Measurements from ENCODE around the gene MYPN.

The MYPN gene

GRCh38 chr10:68080853-68081431, 28.3 kb upstream of the MYPN start:
- no peaks in the 10 kb centered on the region for H3K4me1 ChIP-seq (ENCODE audit: control insufficient read depth, insufficient read depth, low read length)
- H3K9me3 ChIP-seq (ENCODE audit: control insufficient read depth, low read length) = no peaks in the 10 kb centered on the region
- no peaks in the 10 kb centered on the region for H3K27me3 ChIP-seq (ENCODE audit: control insufficient read depth, insufficient read depth, low read length, poor library complexity, severe bottlenecking)
- H3K36me3 ChIP-seq (ENCODE audit: control insufficient read depth, insufficient read depth, low read length) = no peaks in the 10 kb centered on the region
- WGBS, 2 experiments = 88 to 91% methylated on average over 5 of the region's 5 CpGs
- H3K27ac ChIP-seq (ENCODE audit: insufficient read depth, low read depth, low read length, poor library complexity, severe bottlenecking) = no peak overlapping the region
- H3K4me3 ChIP-seq (ENCODE audit: insufficient read depth, low read depth, low read length) = no peak overlapping the region

DNA sequence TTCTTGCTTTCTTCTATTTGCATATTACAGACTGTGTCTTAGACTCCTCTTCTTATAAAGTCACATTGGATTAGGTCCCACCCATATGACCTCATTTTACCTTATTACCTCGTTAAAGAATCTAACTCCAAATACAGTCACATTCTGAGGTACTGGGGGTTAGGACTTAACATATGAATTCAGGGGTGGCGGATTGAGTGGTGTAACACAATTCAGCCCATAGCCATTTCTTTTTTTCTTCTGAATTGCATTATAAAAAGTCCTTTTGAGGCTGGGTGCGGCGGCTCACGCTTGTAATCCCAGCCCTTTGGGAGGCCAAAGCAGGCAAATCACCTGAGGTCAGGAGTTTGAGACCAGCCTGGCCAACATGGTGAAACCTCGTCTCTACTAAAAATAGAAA, 27.4 kb upstream of the MYPN start:
- Histone ChIP-seq H3K36me3 (ENCODE audit: control insufficient read depth, insufficient read depth, low read length) (no peaks in the 10 kb centered on the region), H3K27me3 (ENCODE audit: control insufficient read depth, insufficient read depth, low read length, poor library complexity, severe bottlenecking) (no peaks in the 10 kb centered on the region), H3K4me3 (ENCODE audit: insufficient read depth, low read depth, low read length) (no peak overlapping the region), H3K4me1 (ENCODE audit: control insufficient read depth, insufficient read depth, low read length) (no peaks in the 10 kb centered on the region), H3K27ac (ENCODE audit: insufficient read depth, low read depth, low read length, poor library complexity, severe bottlenecking) (no peak overlapping the region), H3K9me3 (ENCODE audit: control insufficient read depth, low read length) (no peaks in the 10 kb centered on the region)
- WGBS, 2 experiments = 78 to 86% methylated on average over 6 of the region's 6 CpGs

DNA sequence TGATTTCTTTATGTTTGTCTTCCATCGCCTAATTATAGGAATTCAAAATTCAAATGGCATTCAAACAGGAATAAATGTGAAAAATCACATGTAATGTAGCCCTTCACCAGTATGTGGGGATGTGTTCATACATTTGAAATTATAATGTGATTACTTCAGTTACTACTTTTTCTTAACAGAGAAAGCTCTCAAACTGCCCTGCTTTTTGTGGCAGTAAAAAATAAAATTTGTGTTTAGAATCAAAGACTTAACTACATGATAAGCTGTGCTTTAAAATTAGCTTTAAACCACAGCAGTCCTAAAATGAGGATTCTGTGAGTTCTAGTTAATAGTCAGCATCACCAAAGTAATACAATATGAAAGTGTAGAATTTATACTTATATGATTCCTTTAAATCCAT, 26.4 kb upstream of the MYPN start:
- Histone ChIP-seq H3K4me3 (ENCODE audit: insufficient read depth, low read depth, low read length) (no peak overlapping the region), H3K9me3 (ENCODE audit: control insufficient read depth, low read length) (no peaks in the 10 kb centered on the region), H3K36me3 (ENCODE audit: control insufficient read depth, insufficient read depth, low read length) (no peaks in the 10 kb centered on the region), H3K27ac (ENCODE audit: insufficient read depth, low read depth, low read length, poor library complexity, severe bottlenecking) (no peak overlapping the region), H3K27me3 (ENCODE audit: control insufficient read depth, insufficient read depth, low read length, poor library complexity, severe bottlenecking) (no peaks in the 10 kb centered on the region), H3K4me1 (ENCODE audit: control insufficient read depth, insufficient read depth, low read length) (peaks cover 3% of the 10 kb centered on the region)
- WGBS, 2 experiments = 100% methylated on average over 1 of the region's 1 CpG; no CpG with 5 or more reads in 1 of the 2 experiments

- H3K4me3 ChIP-seq (ENCODE audit: insufficient read depth, low read depth, low read length) = no peak overlapping the region
- WGBS, 2 experiments = 69 to 80% methylated on average over 1 of the region's 1 CpG
Measured at GRCh38 chr10:68083953-68084352, 25.3 kb upstream of the MYPN start.

DNA sequence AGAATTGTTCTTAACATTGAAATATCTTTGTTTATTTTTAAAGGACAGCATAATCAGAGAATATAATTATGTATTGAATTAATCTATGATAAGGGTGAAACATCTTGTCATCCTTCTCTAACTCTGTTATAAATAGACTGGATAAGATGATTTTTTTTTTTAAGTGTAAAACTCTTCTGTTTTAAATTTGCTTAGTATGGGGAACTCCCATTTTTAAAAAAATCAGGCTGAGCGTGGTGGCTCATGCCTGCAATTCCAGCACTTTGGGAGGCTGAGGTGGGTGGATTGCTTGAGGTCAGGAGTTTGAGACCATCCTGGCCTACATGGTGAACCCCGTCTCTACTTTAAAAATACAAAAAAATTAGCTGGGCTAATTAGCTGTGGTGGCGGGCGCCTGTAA, 24.8 kb upstream of the MYPN start:
- no peak overlapping the region for H3K4me3 ChIP-seq (ENCODE audit: insufficient read depth, low read depth, low read length)
- H3K27me3 ChIP-seq (ENCODE audit: control insufficient read depth, insufficient read depth, low read length, poor library complexity, severe bottlenecking) = no peaks in the 10 kb centered on the region
- peaks cover 7% of the 10 kb centered on the region for H3K4me1 ChIP-seq (ENCODE audit: control insufficient read depth, insufficient read depth, low read length)
- 91 to 95% methylated on average over 4 of the region's 4 CpGs for WGBS, 2 experiments
- no peak overlapping the region for H3K27ac ChIP-seq (ENCODE audit: insufficient read depth, low read depth, low read length, poor library complexity, severe bottlenecking)
- H3K9me3 ChIP-seq (ENCODE audit: control insufficient read depth, low read length) = no peaks in the 10 kb centered on the region
- H3K36me3 ChIP-seq (ENCODE audit: control insufficient read depth, insufficient read depth, low read length) = no peaks in the 10 kb centered on the region

More at GRCh38 chr10:68083953-68084352, 25.3 kb upstream of the MYPN start:
- no peaks in the 10 kb centered on the region for H3K9me3 ChIP-seq (ENCODE audit: control insufficient read depth, low read length)
- H3K27me3 ChIP-seq (ENCODE audit: control insufficient read depth, insufficient read depth, low read length, poor library complexity, severe bottlenecking) = no peaks in the 10 kb centered on the region
- H3K36me3 ChIP-seq (ENCODE audit: control insufficient read depth, insufficient read depth, low read length) = no peaks in the 10 kb centered on the region
- H3K4me1 ChIP-seq (ENCODE audit: control insufficient read depth, insufficient read depth, low read length) = peaks cover 7% of the 10 kb centered on the region
- no peak overlapping the region for H3K27ac ChIP-seq (ENCODE audit: insufficient read depth, low read depth, low read length, poor library complexity, severe bottlenecking)

GRCh38 chr10:68086011-68086410, 23.3 kb upstream of the MYPN start:
- Histone ChIP-seq H3K9me3 (ENCODE audit: control insufficient read depth, low read length) (no peaks in the 10 kb centered on the region), H3K4me1 (ENCODE audit: control insufficient read depth, insufficient read depth, low read length) (peaks cover 7% of the 10 kb centered on the region), H3K4me3 (ENCODE audit: insufficient read depth, low read depth, low read length) (no peak overlapping the region), H3K27ac (ENCODE audit: insufficient read depth, low read depth, low read length, poor library complexity, severe bottlenecking) (no peak overlapping the region), H3K27me3 (ENCODE audit: control insufficient read depth, insufficient read depth, low read length, poor library complexity, severe bottlenecking) (no peaks in the 10 kb centered on the region), H3K36me3 (ENCODE audit: control insufficient read depth, insufficient read depth, low read length) (no peaks in the 10 kb centered on the region)
- WGBS, 2 experiments = 66 to 81% methylated on average over 2 of the region's 2 CpGs

GRCh38 chr10:68086910-68087684, 22.2 kb upstream of the MYPN start:
- no peaks in the 10 kb centered on the region for H3K9me3 ChIP-seq (ENCODE audit: control insufficient read depth, low read length)
- peaks cover 7% of the 10 kb centered on the region for H3K4me1 ChIP-seq (ENCODE audit: control insufficient read depth, insufficient read depth, low read length)
- H3K27ac ChIP-seq (ENCODE audit: insufficient read depth, low read depth, low read length, poor library complexity, severe bottlenecking) = no peak overlapping the region
- no peaks in the 10 kb centered on the region for H3K36me3 ChIP-seq (ENCODE audit: control insufficient read depth, insufficient read depth, low read length)
- no peak overlapping the region for H3K4me3 ChIP-seq (ENCODE audit: insufficient read depth, low read depth, low read length)
- WGBS, 2 experiments = 84 to 96% methylated on average over 2 to 7 of the region's 7 CpGs
- H3K27me3 ChIP-seq (ENCODE audit: control insufficient read depth, insufficient read depth, low read length, poor library complexity, severe bottlenecking) = no peaks in the 10 kb centered on the region

DNA sequence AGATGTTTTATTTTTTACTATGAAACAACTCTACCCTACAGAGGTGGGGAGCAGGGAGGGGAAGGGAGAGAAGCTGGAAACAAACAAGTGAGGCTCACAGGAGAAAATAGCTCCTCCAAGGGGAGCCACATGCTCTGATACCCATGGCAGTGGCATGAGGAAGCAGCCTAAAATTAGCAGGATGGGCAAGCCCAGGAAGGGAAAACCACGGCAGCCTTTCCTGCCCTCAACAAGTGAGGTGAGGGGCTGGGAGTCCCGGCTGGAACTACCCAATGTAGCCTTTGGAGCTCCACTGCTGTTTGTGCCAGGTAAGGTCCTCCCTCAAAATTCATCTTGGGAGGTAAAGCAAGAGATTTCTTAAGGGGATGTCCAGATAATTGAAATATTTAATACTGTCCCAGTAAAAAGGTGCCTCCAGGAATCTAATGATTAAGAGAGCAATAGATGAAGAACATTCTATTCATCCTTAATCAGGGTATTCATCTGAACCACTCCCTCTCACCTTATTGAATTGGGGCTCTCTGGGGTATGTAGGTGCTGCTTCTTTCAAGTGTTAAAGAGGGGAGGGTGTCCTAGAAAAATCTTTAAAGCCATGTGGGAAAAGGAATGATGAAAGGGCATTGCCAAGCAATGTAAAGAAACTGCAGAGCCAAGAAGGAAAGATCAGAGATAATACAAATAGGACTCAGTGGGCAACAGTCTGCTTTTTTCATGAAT, 21.4 kb upstream of the MYPN start:
- peaks cover 7% of the 10 kb centered on the region for H3K4me1 ChIP-seq (ENCODE audit: control insufficient read depth, insufficient read depth, low read length)
- WGBS, 2 experiments = 48 to 53% methylated on average over 2 of the region's 2 CpGs
- H3K36me3 ChIP-seq (ENCODE audit: control insufficient read depth, insufficient read depth, low read length) = no peaks in the 10 kb centered on the region
- H3K27ac ChIP-seq (ENCODE audit: insufficient read depth, low read depth, low read length, poor library complexity, severe bottlenecking) = no peak overlapping the region
- H3K4me3 ChIP-seq (ENCODE audit: insufficient read depth, low read depth, low read length) = no peak overlapping the region
- H3K27me3 ChIP-seq (ENCODE audit: control insufficient read depth, insufficient read depth, low read length, poor library complexity, severe bottlenecking) = no peaks in the 10 kb centered on the region
- no peaks in the 10 kb centered on the region for H3K9me3 ChIP-seq (ENCODE audit: control insufficient read depth, low read length)

GRCh38 chr10:68088740-68089139, 20.5 kb upstream of the MYPN start:
- 87 to 96% methylated on average over 4 of the region's 4 CpGs for WGBS, 2 experiments
- H3K36me3 ChIP-seq (ENCODE audit: control insufficient read depth, insufficient read depth, low read length) = no peaks in the 10 kb centered on the region
- no peak overlapping the region for H3K27ac ChIP-seq (ENCODE audit: insufficient read depth, low read depth, low read length, poor library complexity, severe bottlenecking)

GRCh38 chr10:68090586-68090985, 18.7 kb upstream of the MYPN start:
- Histone ChIP-seq H3K4me1 (ENCODE audit: control insufficient read depth, insufficient read depth, low read length) (peaks cover 7% of the 10 kb centered on the region), H3K4me3 (ENCODE audit: insufficient read depth, low read depth, low read length) (no peak overlapping the region), H3K36me3 (ENCODE audit: control insufficient read depth, insufficient read depth, low read length) (no peaks in the 10 kb centered on the region), H3K27ac (ENCODE audit: insufficient read depth, low read depth, low read length, poor library complexity, severe bottlenecking) (no peak overlapping the region), H3K27me3 (ENCODE audit: control insufficient read depth, insufficient read depth, low read length, poor library complexity, severe bottlenecking) (no peaks in the 10 kb centered on the region), H3K9me3 (ENCODE audit: control insufficient read depth, low read length) (no peaks in the 10 kb centered on the region)
- 94 to 97% methylated on average over 4 of the region's 4 CpGs for WGBS, 2 experiments

More at GRCh38 chr10:68088740-68089139, 20.5 kb upstream of the MYPN start:
- no peaks in the 10 kb centered on the region for H3K9me3 ChIP-seq (ENCODE audit: control insufficient read depth, low read length)
- no peak overlapping the region for H3K4me3 ChIP-seq (ENCODE audit: insufficient read depth, low read depth, low read length)
- no peaks in the 10 kb centered on the region for H3K27me3 ChIP-seq (ENCODE audit: control insufficient read depth, insufficient read depth, low read length, poor library complexity, severe bottlenecking)
- peaks cover 7% of the 10 kb centered on the region for H3K4me1 ChIP-seq (ENCODE audit: control insufficient read depth, insufficient read depth, low read length)
